Measurements from ENCODE around the gene METTL25B. TPM values are rescaled to one million over a fixed set of nuclear protein-coding genes. Genes with fewer than 3 reads are reported as not detected.

METTL25B gene
- 15.7 TPM for polyA plus RNA-seq (2013, experiment 1 of 2)
- 22.1 TPM for polyA plus RNA-seq (2013, experiment 2 of 2)

DNA sequence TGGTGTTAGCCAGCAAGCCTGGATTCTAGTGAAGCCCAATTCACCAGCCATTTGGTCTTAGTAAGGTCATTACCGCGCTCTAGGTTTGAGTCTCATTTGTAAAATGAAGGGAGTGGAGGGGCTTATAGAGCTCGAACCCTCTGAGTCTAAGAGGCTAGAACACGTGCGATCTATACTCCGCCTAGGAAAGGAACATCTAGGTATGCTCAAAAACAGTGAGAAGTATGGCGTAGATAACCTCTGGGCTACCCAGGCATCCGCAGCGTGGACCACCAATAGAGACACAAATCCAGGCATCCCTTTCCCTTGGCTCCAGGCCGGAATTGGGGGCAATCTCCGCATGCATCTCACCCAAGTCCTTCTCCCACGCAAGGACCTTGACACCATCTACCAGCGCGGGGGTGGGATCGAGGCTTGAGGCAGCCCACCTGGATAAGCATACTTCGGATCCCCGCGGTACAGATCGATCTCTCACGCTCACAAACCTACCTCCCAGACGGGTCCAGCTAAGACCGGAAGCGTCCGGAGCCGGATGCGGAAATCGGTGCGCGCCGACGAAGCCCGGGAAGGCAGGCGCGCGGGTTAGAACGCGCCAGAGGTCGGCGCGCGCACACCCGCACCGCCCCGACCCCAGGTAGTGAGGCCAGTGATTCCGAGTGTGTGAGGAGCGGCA, at the start of gene METTL25B:
TSS of gene METTL25B (plus strand) at position 544 of the 673 bp plus-strand sequence. CDS start 636 bp downstream, outside the sequence.
- peaks cover 17% of the 10 kb centered on the region; the same call in 1 of the 2 replicates for H3K4me1 ChIP-seq (ENCODE audit: insufficient read depth, low read length)
- peak within 1 kb of the TSS; percentile 71 for H3K9ac ChIP-seq (ENCODE audit: low read depth, low read length)
- H3K36me3 ChIP-seq (ENCODE audit: insufficient read depth, low read length), result peaks cover 30% of the 10 kb centered on the region
- no peaks in the 10 kb centered on the region for H3K9me3 ChIP-seq (ENCODE audit: insufficient read depth, low read depth, low read length)
- no peaks in the 10 kb centered on the region for H3K27me3 ChIP-seq (ENCODE audit: insufficient read depth, low read length)
- H3K27ac ChIP-seq (ENCODE audit: low read depth, low read length), result peak within 1 kb of the TSS; percentile 81
- peak within 1 kb of the TSS; percentile 71 for H3K4me3 ChIP-seq (ENCODE audit: low read length)
- WGBS, result under 1% methylated on average over 44 of the region's 46 CpGs

DNA sequence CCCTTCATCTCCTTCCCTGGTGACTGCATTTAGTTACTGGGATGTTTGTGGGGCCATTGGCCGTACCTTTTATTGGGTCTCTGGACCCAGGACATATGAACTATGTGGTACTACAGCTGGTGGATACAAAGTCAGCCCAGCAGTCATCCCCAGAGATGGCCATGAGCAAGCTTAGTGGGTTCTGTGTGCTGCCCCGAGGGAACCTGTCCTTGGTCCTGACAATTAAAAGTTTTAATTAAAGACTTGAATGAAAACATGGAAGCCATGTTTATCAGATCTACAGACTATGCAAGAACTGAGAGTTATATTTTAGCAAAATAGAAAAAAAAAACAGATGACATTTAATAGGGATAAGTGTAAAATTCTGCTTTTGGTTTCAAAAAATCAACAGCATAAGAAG, 48.2 kb upstream of the METTL25B start:
- Histone ChIP-seq H3K4me1 (ENCODE audit: insufficient read depth, low read length) (peaks cover 11% of the 10 kb centered on the region), H3K36me3 (ENCODE audit: insufficient read depth, low read length) (peaks cover under 1% of the 10 kb centered on the region), H3K9me3 (ENCODE audit: insufficient read depth, low read depth, low read length) (no peaks in the 10 kb centered on the region), H3K9ac (ENCODE audit: low read depth, low read length) (no peak overlapping the region), H3K27me3 (ENCODE audit: insufficient read depth, low read length) (peaks cover 7% of the 10 kb centered on the region), H3K4me3 (ENCODE audit: low read length) (no peak overlapping the region), H3K27ac (ENCODE audit: low read depth, low read length) (no peak overlapping the region)
- WGBS, result 74% methylated on average over 2 of the region's 2 CpGs

DNA sequence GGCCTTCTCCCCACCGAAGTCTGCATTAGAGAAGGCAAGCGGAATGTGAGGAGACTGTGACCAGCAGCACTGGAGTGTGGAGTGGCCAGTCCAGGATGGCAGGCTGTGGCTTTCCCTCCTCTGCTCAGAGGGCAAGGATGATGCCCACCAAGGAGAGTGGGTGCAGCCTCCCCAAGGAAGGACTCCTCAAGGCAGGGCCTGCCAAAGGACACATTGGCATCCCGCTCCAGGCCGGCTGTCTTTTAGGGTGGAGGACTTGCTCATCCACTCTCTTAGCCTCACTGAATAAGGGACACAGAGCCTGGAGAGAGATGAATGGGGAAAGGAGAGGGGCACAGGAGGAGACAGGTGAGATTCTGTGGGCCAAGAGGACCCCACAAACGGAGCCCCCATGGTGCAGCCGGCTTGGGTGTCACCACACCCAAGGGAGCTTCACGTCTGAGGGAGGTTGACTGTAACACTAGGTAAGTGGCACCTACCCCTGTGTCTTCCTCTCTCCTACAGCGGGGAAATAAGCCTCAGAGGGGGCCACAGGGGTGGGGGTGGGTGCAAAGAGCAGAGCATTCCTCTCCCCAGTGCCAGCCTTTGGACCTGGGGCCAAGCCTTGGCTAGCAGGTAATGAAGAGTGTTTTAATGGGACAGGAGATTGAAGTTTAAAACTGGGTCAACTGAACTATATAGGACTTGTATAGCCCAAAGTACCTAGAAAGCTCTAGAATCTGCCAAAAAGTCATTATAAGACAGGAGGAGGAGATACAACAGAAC, 46.9 kb upstream of the METTL25B start:
- peaks cover 8% of the 10 kb centered on the region for H3K4me1 ChIP-seq (ENCODE audit: insufficient read depth, low read length)
- peaks cover 7% of the 10 kb centered on the region for H3K27me3 ChIP-seq (ENCODE audit: insufficient read depth, low read length)
- H3K27ac ChIP-seq (ENCODE audit: low read depth, low read length), result no peak overlapping the region
- no peak overlapping the region for H3K9ac ChIP-seq (ENCODE audit: low read depth, low read length)
- H3K9me3 ChIP-seq (ENCODE audit: insufficient read depth, low read depth, low read length), result no peaks in the 10 kb centered on the region
- no peaks in the 10 kb centered on the region for H3K36me3 ChIP-seq (ENCODE audit: insufficient read depth, low read length)
- 94% methylated on average over 7 of the region's 8 CpGs for WGBS
- no peak overlapping the region for H3K4me3 ChIP-seq (ENCODE audit: low read length)

DNA sequence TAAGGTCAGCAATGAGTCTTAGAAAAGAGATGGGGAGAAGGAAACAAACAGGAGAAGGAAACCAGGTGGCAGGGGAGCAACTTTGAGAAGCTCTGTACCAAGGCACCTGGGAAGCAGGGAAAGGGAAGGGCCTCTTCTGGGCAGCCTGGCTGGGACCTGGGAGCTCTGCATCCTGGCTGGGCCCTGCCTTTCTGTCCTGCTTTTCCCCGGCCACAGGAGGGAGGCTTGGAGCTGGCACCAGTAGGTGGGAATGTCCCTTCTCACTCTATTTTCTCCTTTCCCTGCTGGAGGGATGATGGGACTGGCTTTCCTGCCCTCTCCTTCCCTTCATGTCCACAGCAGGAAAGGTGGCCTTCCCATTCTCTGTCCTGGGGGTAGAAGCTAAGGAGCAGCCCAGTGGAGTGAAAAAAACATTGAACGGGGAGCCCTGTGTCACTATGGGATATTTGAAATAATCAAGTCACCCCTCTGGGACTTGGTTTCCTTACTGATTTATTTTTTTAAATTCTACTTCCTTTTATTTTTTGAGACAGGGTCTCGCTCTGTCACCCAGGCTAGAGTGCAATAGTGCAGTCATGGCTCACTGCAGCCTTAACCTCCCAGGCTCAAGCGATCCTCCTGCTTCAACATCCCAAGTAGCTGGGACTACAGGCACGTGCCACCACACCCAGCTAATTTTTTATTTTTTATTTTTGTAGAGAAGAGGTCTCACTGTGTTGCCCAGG, 45.9 kb upstream of the METTL25B start:
- 73% methylated on average over 4 of the region's 5 CpGs for WGBS

DNA sequence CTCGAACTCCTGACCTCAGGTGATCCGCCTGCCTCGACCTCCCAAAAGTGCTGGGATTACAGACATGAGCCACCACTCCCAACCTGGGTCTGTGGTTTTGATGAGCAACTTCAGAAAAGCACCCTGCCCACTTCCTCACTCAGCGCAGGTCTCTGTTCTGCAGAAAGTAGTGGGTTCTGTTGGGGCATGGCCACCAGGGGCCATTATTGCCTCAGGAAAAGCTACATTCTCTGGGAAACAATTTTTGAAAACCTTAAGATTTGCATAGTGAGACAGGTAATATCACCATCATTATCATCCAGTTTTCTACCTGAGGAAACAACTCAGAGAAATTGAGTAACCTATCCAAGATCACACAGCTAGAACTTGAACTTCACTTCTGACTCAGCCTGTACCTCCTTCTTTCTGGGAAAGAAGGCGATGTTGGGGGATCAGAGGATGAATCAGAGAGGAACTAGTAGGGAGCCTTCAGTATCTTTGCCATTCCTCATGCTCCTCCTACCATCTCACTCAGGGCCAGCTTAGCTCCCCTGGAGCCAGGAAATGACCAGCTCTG, 44.0 kb upstream of the METTL25B start:
- H3K9me3 ChIP-seq (ENCODE audit: insufficient read depth, low read depth, low read length), result no peaks in the 10 kb centered on the region
- 0 out of 2 replicates have a peak, but pooled peaks cover 5% of the 10 kb centered on the region for H3K4me1 ChIP-seq (ENCODE audit: insufficient read depth, low read length)
- WGBS, result 91% methylated on average over 5 of the region's 5 CpGs
- H3K27ac ChIP-seq (ENCODE audit: low read depth, low read length), result no peak overlapping the region
- H3K36me3 ChIP-seq (ENCODE audit: insufficient read depth, low read length), result no peaks in the 10 kb centered on the region
- peaks cover 3% of the 10 kb centered on the region; the same call in 1 of the 2 replicates for H3K27me3 ChIP-seq (ENCODE audit: insufficient read depth, low read length)
- no peak overlapping the region for H3K4me3 ChIP-seq (ENCODE audit: low read length)
- no peak overlapping the region for H3K9ac ChIP-seq (ENCODE audit: low read depth, low read length)

More for the DNA sequence above, 45.9 kb upstream of the METTL25B start:
- peaks cover 7% of the 10 kb centered on the region; the same call in 1 of the 2 replicates for H3K27me3 ChIP-seq (ENCODE audit: insufficient read depth, low read length)
- H3K9ac ChIP-seq (ENCODE audit: low read depth, low read length), result no peak overlapping the region
- H3K36me3 ChIP-seq (ENCODE audit: insufficient read depth, low read length), result no peaks in the 10 kb centered on the region
- H3K4me1 ChIP-seq (ENCODE audit: insufficient read depth, low read length), result peaks cover 8% of the 10 kb centered on the region
- no peak overlapping the region for H3K4me3 ChIP-seq (ENCODE audit: low read length)
- no peak overlapping the region for H3K27ac ChIP-seq (ENCODE audit: low read depth, low read length)
- H3K9me3 ChIP-seq (ENCODE audit: insufficient read depth, low read depth, low read length), result no peaks in the 10 kb centered on the region

DNA sequence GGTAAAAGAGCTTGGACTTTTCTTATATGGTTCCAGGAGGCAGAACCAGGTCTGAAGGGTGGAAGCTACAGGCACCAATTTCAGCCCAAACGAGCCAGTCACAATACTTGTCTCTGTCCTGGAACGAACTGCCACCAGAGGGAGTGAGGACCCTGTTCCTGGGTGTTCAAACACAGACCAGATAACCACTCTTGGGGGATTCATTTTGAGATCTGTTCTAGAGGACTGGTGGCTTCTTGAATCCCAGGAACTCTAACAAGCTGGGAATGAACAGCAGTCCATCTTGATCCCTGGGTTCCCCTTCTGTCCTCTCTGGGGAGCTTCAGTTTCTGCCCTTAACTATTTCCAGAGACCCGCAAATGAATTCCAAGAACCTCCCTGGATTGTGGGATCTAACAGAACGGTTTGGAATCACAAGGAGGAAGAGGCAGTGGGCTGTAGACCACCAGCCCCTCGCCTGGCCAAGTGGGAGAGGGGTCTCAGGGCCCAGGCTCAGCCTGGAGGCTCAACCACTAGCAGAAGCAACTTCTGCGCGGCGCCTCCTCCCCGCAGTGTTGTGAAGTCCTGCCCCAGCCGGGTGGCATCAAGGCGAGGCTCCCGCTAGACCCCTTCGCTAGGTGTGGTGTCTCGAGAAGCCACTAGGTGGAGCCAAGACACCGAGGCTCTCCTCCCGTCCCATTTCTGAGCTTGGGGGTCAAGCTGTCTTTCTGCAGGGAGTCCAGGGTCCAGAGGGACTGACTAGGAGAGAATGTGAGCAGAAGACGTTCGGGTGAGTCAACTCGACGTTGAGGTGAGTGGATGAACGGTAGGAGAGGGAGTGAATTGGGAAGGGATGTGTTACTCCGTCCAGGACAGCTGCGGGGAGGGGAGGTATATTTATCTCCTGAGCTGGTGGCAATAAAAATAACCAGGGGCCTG, 39.0 kb upstream of the METTL25B start:
- no peaks in the 10 kb centered on the region for H3K9me3 ChIP-seq (ENCODE audit: insufficient read depth, low read depth, low read length)
- H3K4me1 ChIP-seq (ENCODE audit: insufficient read depth, low read length), result peaks cover 46% of the 10 kb centered on the region
- no peak overlapping the region for H3K9ac ChIP-seq (ENCODE audit: low read depth, low read length)
- 2% methylated on average over 23 of the region's 23 CpGs for WGBS
- no peaks in the 10 kb centered on the region for H3K36me3 ChIP-seq (ENCODE audit: insufficient read depth, low read length)
- H3K27me3 ChIP-seq (ENCODE audit: insufficient read depth, low read length), result no peaks in the 10 kb centered on the region; the same call in 1 of the 2 replicates
- peak overlapping the region; percentile 44 for H3K4me3 ChIP-seq (ENCODE audit: low read length)
- H3K27ac ChIP-seq (ENCODE audit: low read depth, low read length), result no peak overlapping the region

DNA sequence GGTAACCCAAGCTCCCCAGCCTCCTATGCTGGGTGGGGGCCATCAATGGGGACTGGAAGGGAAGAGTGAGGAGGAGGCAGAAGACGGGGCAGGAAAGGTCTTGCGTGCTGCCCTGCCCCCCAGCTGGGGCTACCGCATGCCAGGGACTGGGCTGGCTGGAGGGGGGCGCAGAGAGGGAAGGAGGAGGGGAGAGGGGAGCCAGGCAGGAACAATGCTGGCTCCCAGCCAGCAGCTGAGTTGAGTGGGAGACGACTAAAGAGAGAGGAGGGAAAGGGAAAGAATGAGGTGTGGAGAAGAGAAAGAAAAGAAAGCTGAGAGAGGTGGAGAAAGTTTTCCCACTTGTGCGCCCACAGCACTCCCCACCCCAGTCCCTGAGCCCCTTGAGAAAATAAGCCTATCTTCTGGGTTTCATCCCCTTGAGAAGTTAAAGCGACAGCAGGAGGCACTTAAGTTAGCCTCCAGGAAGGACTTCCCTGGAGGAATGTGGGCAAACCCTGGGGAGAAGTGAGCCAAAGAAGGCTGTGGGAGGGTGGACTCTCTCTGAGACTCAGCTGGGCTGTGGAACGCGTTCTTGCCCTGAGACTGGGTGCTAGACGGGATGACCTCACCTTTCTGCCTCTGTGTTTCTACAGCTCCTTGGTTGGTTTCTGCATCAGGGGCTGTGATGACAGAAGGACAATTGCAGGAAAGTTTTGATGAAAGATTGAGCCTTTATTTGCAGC, 38.2 kb upstream of the METTL25B start:
- 24% methylated on average over 10 of the region's 10 CpGs for WGBS
- H3K27me3 ChIP-seq (ENCODE audit: insufficient read depth, low read length), result no peaks in the 10 kb centered on the region; the same call in 1 of the 2 replicates
- no peaks in the 10 kb centered on the region for H3K36me3 ChIP-seq (ENCODE audit: insufficient read depth, low read length)
- peaks cover 52% of the 10 kb centered on the region for H3K4me1 ChIP-seq (ENCODE audit: insufficient read depth, low read length)
- no peaks in the 10 kb centered on the region for H3K9me3 ChIP-seq (ENCODE audit: insufficient read depth, low read depth, low read length)
- peak overlapping the region; percentile 44 for H3K4me3 ChIP-seq (ENCODE audit: low read length)
- H3K27ac ChIP-seq (ENCODE audit: low read depth, low read length), result no peak overlapping the region
- H3K9ac ChIP-seq (ENCODE audit: low read depth, low read length), result no peak overlapping the region

DNA sequence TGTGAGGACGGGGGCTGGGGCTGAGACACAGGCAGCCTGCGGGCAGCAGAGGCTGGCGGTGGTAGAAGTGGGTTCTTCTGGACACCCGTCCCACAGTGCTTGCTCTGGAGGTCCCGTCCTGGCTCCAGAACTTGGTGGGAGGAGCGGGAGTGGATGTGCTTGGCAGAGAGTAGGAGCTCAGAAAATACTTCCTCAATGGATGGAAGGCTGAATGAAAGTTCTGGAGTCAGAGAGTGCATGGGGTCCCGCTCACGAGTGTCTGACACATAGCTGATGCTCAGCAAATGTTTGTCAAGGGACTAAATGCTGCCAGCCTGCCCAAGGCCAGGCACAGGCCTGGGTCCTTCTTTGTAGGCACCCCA, 37.6 kb upstream of the METTL25B start:
- Histone ChIP-seq H3K36me3 (ENCODE audit: insufficient read depth, low read length) (no peaks in the 10 kb centered on the region), H3K27me3 (ENCODE audit: insufficient read depth, low read length) (no peaks in the 10 kb centered on the region; the same call in 1 of the 2 replicates), H3K9ac (ENCODE audit: low read depth, low read length) (no peak overlapping the region), H3K27ac (ENCODE audit: low read depth, low read length) (no peak overlapping the region), H3K9me3 (ENCODE audit: insufficient read depth, low read depth, low read length) (no peaks in the 10 kb centered on the region), H3K4me1 (ENCODE audit: insufficient read depth, low read length) (peaks cover 52% of the 10 kb centered on the region), H3K4me3 (ENCODE audit: low read length) (peak overlapping the region; percentile 44; the same call in 1 of the 2 replicates)
- 66% methylated on average over 8 of the region's 8 CpGs for WGBS

DNA sequence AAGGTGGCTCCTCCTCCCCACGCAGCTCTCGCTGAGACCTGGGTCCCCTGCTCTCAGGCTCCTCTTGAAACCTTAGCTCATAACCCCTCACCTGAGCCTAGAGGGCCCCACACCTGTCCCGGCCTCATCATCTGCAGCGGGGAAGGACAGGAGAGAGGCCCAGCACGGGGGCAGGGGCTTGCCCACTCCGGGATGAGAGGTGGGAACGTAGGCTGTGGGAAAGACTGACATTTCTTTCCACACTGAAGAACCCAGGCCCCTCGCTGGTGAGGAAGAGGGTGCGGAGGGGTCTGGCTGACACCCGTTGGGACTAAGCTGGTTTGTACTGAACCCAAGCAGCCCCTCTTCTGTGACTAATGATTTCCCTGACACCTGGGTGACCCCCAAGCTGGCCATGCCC, 37.1 kb upstream of the METTL25B start:
- Histone ChIP-seq H3K27me3 (ENCODE audit: insufficient read depth, low read length) (no peaks in the 10 kb centered on the region; the same call in 1 of the 2 replicates), H3K9me3 (ENCODE audit: insufficient read depth, low read depth, low read length) (no peaks in the 10 kb centered on the region), H3K4me1 (ENCODE audit: insufficient read depth, low read length) (peaks cover 52% of the 10 kb centered on the region), H3K36me3 (ENCODE audit: insufficient read depth, low read length) (no peaks in the 10 kb centered on the region), H3K4me3 (ENCODE audit: low read length) (peak overlapping the region; percentile 39; the same call in 1 of the 2 replicates), H3K27ac (ENCODE audit: low read depth, low read length) (peak overlapping the region; percentile 92; the same call in 1 of the 2 replicates), H3K9ac (ENCODE audit: low read depth, low read length) (peak overlapping the region; percentile 21; the same call in 1 of the 2 replicates)
- 40% methylated on average over 10 of the region's 10 CpGs for WGBS

All from HUES64 (cell line).